ENCODE results near the gene MACROH2A1.

- TF ChIP-seq EZH2phosphoT487 (IDR thresholded peaks at IDR 0.05; ENCODE audit: borderline replicate concordance, low read length) (no peak), CTCF (IDR thresholded peaks at IDR 0.05; ENCODE audit: low read depth, low read length, poor library complexity, severe bottlenecking) (no peak)
Measured at GRCh38 chr5:135324897-135325650, 74.0 kb downstream of the MACROH2A1 start.
